Ishikawa (cell line): ENCODE results near the gene SETBP1.

Experiments used
- EP300 ChIP-seq: IDR thresholded peaks from 2 replicates; pipeline ENCODE4 v1.6.1; 2012; ENCODE audit warnings: borderline replicate concordance
- REST ChIP-seq: IDR thresholded peaks from 2 replicates; pipeline ENCODE4 v1.6.1; 2012; ENCODE audit warnings: low read depth, mild to moderate bottlenecking

- no peak for TF ChIP-seq REST
- no peak for TF ChIP-seq EP300
Observed at GRCh38 chr18:44914028-44914427, 233.3 kb downstream of the SETBP1 start.
